H9 (cell line): ENCODE data around the gene KRT32. TPM values are rescaled to one million over a fixed set of nuclear protein-coding genes. Genes with fewer than 3 reads are reported as not detected.

Experiments used
- DNase-seq: peaks from one replicate; pipeline ENCODE4 v3.0.0-alpha.2; 2017
- H2AFZ ChIP-seq: one replicate; pipeline ENCODE4 v1.6.1; 2013; ENCODE audit warnings: mild to moderate bottlenecking, low read length, control low read depth, moderate library complexity
- H2AK5ac ChIP-seq: 2 replicates; pipeline ENCODE4 v1.6.1; 2013; ENCODE audit warnings: low read length, control low read depth, mixed read lengths; ENCODE audit not compliant: insufficient read length
- H2BK120ac ChIP-seq: one replicate; pipeline ENCODE4 v1.6.1; 2013; ENCODE audit warnings: low read depth, mild to moderate bottlenecking, low read length, control low read depth, inconsistent platforms; ENCODE audit not compliant: poor library complexity, severe bottlenecking
- H2BK12ac ChIP-seq: 2 replicates; pipeline ENCODE4 v1.6.1; 2013; ENCODE audit warnings: low read length, control low read depth, mixed read lengths, low read depth; ENCODE audit not compliant: insufficient read length
- H2BK15ac ChIP-seq: 2 replicates; pipeline ENCODE4 v1.6.1; 2013; ENCODE audit warnings: low read depth, low read length, control low read depth
- H2BK20ac ChIP-seq: one replicate; pipeline ENCODE4 v1.6.1; 2013; ENCODE audit warnings: low read depth, mild to moderate bottlenecking, low read length, control low read depth, inconsistent platforms; ENCODE audit not compliant: poor library complexity, severe bottlenecking
- H2BK5ac ChIP-seq: 2 replicates; pipeline ENCODE4 v1.6.1; 2013; ENCODE audit warnings: low read length, control low read depth, mixed read lengths; ENCODE audit not compliant: insufficient read length
- H3K14ac ChIP-seq: 2 replicates; pipeline ENCODE4 v1.6.1; 2013; ENCODE audit warnings: low read length, control low read depth; ENCODE audit not compliant: insufficient read depth
- H3K18ac ChIP-seq: 2 replicates; pipeline ENCODE4 v1.6.1; 2013; ENCODE audit warnings: low read depth, mild to moderate bottlenecking, mixed read lengths, low read length, control low read depth; ENCODE audit not compliant: insufficient read length
- H3K23ac ChIP-seq: 2 replicates; pipeline ENCODE4 v1.6.1; 2013; ENCODE audit warnings: low read length, control low read depth, mixed read lengths, low read depth; ENCODE audit not compliant: insufficient read length
- H3K23me2 ChIP-seq: 2 replicates; pipeline ENCODE4 v1.6.1; 2013; ENCODE audit warnings: low read depth, mild to moderate bottlenecking, mixed read lengths, low read length, control low read depth; ENCODE audit not compliant: insufficient read length, poor library complexity, severe bottlenecking
- H3K27ac ChIP-seq: 2 replicates; pipeline ENCODE4 v1.5.1; 2013; ENCODE audit warnings: low read length, control low read depth, mixed read lengths, low read depth; ENCODE audit not compliant: insufficient read length
- H3K27me3 ChIP-seq: 2 replicates; pipeline ENCODE4 v1.6.1; 2013; ENCODE audit warnings: low read length, control low read depth, inconsistent platforms; ENCODE audit not compliant: insufficient read depth
- H3K4ac ChIP-seq: 2 replicates; pipeline ENCODE4 v1.6.1; 2013; ENCODE audit warnings: low read depth, mild to moderate bottlenecking, control low read depth, inconsistent platforms, low read length, moderate library complexity
- H3K4me1 ChIP-seq: 2 replicates; pipeline ENCODE4 v1.6.1; 2013; ENCODE audit warnings: low read length, control low read depth, inconsistent platforms; ENCODE audit not compliant: insufficient read depth
- H3K4me2 ChIP-seq: 2 replicates; pipeline ENCODE4 v1.6.1; 2013; ENCODE audit warnings: low read length, control low read depth, mixed read lengths; ENCODE audit not compliant: insufficient read length, insufficient read depth
- H3K56ac ChIP-seq: 2 replicates; pipeline ENCODE4 v1.6.1; 2013; ENCODE audit warnings: low read depth, mild to moderate bottlenecking, mixed read lengths, low read length, control low read depth; ENCODE audit not compliant: insufficient read length
- H3K79me1 ChIP-seq: 2 replicates; pipeline ENCODE4 v1.6.1; 2013; ENCODE audit warnings: low read depth, mild to moderate bottlenecking, moderate library complexity, low read length, control low read depth, inconsistent platforms; ENCODE audit not compliant: insufficient read depth, poor library complexity, severe bottlenecking
- H3K79me2 ChIP-seq: 2 replicates; pipeline ENCODE4 v1.6.1; 2013; ENCODE audit warnings: low read length, control low read depth, inconsistent platforms; ENCODE audit not compliant: insufficient read depth
- H3K9ac ChIP-seq: 2 replicates; pipeline ENCODE4 v1.6.1; 2013; ENCODE audit warnings: low read length, control low read depth, mixed read lengths; ENCODE audit not compliant: insufficient read length; ENCODE audit errors: extremely low read depth
- H3K9me3 ChIP-seq: one replicate; pipeline ENCODE4 v1.6.1; 2013; ENCODE audit warnings: low read depth, low read length, inconsistent platforms; ENCODE audit not compliant: control insufficient read depth
- H3T11ph ChIP-seq: one replicate; pipeline ENCODE4 v1.6.1; 2013; ENCODE audit warnings: mild to moderate bottlenecking, low read length, control low read depth, inconsistent platforms
- H4K20me1 ChIP-seq: one replicate; pipeline ENCODE4 v1.6.1; 2013; ENCODE audit not compliant: control insufficient read depth, insufficient read length, insufficient read depth
- H4K5ac ChIP-seq: 2 replicates; pipeline ENCODE4 v1.6.1; 2013; ENCODE audit warnings: low read depth, mild to moderate bottlenecking, mixed read lengths, low read length, control low read depth; ENCODE audit not compliant: insufficient read length
- H4K8ac ChIP-seq: replicated peaks from 2 replicates; pipeline ENCODE4 v1.6.1; 2013; ENCODE audit warnings: low read length, control low read depth, mixed read lengths, low read depth; ENCODE audit not compliant: insufficient read length
- H4K91ac ChIP-seq: 2 replicates; pipeline ENCODE4 v1.6.1; 2013; ENCODE audit warnings: low read depth, mild to moderate bottlenecking, moderate library complexity, mixed read lengths, low read length, control low read depth; ENCODE audit not compliant: insufficient read length
- H3K27ac Mint-ChIP-seq, 3 experiments: 2 replicates in 2 of 3; 3 replicates in 1 of 3; pipeline ENCODE4 v1.8.0; 2020 to 2021; ENCODE audit warnings: mixed read lengths in 3 of 3, mild to moderate bottlenecking in 1 of 3, moderate library complexity in 1 of 3
- H3K27me3 Mint-ChIP-seq: 2 replicates; pipeline ENCODE4 v1.8.0; 2021; ENCODE audit warnings: low read depth, mild to moderate bottlenecking, moderate library complexity, mixed read lengths
- H3K36me3 Mint-ChIP-seq, 3 experiments: 2 replicates in 2 of 3; 3 replicates in 1 of 3; pipeline ENCODE4 v1.8.0; 2020 to 2021; ENCODE audit warnings: low read depth in 3 of 3, mixed read lengths in 3 of 3; ENCODE audit not compliant: insufficient read depth in 1 of 3
- H3K4me1 Mint-ChIP-seq, 2 experiments: 2 replicates each; pipeline ENCODE4 v1.8.0; 2020; ENCODE audit warnings: mixed read lengths in 2 of 2
- H3K4me3 Mint-ChIP-seq, 2 experiments: 2 replicates in 1 of 2; 3 replicates in 1 of 2; pipeline ENCODE4 v1.8.0; 2020 to 2021; ENCODE audit warnings: mild to moderate bottlenecking in 2 of 2, mixed read lengths in 2 of 2, moderate library complexity in 1 of 2
- H3K9me3 Mint-ChIP-seq, 2 experiments: 2 replicates in 1 of 2; 3 replicates in 1 of 2; pipeline ENCODE4 v1.8.0; 2020; ENCODE audit warnings: mild to moderate bottlenecking in 2 of 2, mixed read lengths in 2 of 2, moderate library complexity in 1 of 2
- CTCF ChIP-seq: fragments of 200-600 bp; sonication (generic); conservative IDR thresholded peaks from 3 replicates; pipeline ENCODE4 v1.8.0; 2021; ENCODE audit warnings: antibody characterized with exemption, mild to moderate bottlenecking
- WGBS: extraction: QIAGEN DNeasy Blood & Tissue Kit; methylation state at CpG from one replicate; pipeline ENCODE4 v1.1.7; 2013; ENCODE audit warnings: missing lambda C conversion rate, low lambda C conversion rate, mixed read lengths; ENCODE audit not compliant: insufficient read length; ENCODE audit errors: extremely low coverage; 5-methylcytosine and 5-hydroxymethylcytosine counted together
- total RNA-seq: library from RNA; stranded (reverse); gene quantifications from 2 replicates; pipeline ENCODE4 v1.2.1, GENCODE V29; 2021

KRT32 gene
- total RNA-seq, 1 experiment from 2014 or later: not detected

- no peak for TF ChIP-seq CTCF
- no peaks in the 10 kb centered on the region for H3K79me2 ChIP-seq
- H3K23me2 ChIP-seq: no peaks in the 10 kb centered on the region
- no peak overlapping the region for H3K56ac ChIP-seq
- no peaks in the 10 kb centered on the region for H4K20me1 ChIP-seq
- no peak overlapping the region for H2BK15ac ChIP-seq
- H3K23ac ChIP-seq: no peak overlapping the region
- H2AFZ ChIP-seq: no peak overlapping the region
- H3T11ph ChIP-seq: no peak overlapping the region
- no peak overlapping the region for H2AK5ac ChIP-seq
- no peak overlapping the region for H3K4ac ChIP-seq
- H3K27ac ChIP-seq: no peak overlapping the region
- no peak overlapping the region for H4K8ac ChIP-seq
- WGBS: no CpG with 5 or more reads among the region's 14 CpGs
- Mint-ChIP-seq H3K9me3 (no peaks in the 10 kb centered on the region), H3K36me3 (no peaks in the 10 kb centered on the region), H3K27me3 (no peaks in the 10 kb centered on the region), H3K4me3 (no peak overlapping the region), H3K4me1 (peaks cover 19 to 22% of the 10 kb centered on the region in 2 experiments), H3K27ac (no peak overlapping the region; a peak in 1 of 7 replicates)
- H2BK12ac ChIP-seq: no peak overlapping the region
- DNase-seq: no peak
- no peak overlapping the region for H4K91ac ChIP-seq
- no peak overlapping the region for H2BK120ac ChIP-seq
- no peak overlapping the region for H2BK20ac ChIP-seq
- no peak overlapping the region for H3K9ac ChIP-seq
- H3K4me2 ChIP-seq: no peak overlapping the region
- H3K4me1 ChIP-seq: 0 out of 2 replicates have a peak, but pooled peaks cover 3% of the 10 kb centered on the region
- no peak overlapping the region for H3K14ac ChIP-seq
- H3K9me3 ChIP-seq: no peaks in the 10 kb centered on the region
- H3K27me3 ChIP-seq: no peaks in the 10 kb centered on the region
- no peak overlapping the region for H3K18ac ChIP-seq
- H2BK5ac ChIP-seq: no peak overlapping the region
- H4K5ac ChIP-seq: no peak overlapping the region
- H3K79me1 ChIP-seq: no peaks in the 10 kb centered on the region
Measured at GRCh38 chr17:41505809-41506767, 38.9 kb upstream of the KRT32 start.
